Glomerular endothelial cell (primary cell): ENCODE measurements around the gene MRPL46. TPM values are rescaled to one million over a fixed set of nuclear protein-coding genes. Genes with fewer than 3 reads are reported as not detected.

Experiments used
- DNase-seq: peaks from one replicate; pipeline ENCODE4 v3.0.0-alpha.2; 2011; ENCODE audit warnings: low read depth, low spot score; ENCODE audit errors: extremely low read depth
- total RNA-seq: library from RNA; depleted of rRNA; stranded (reverse); fragments of >200 nt; gene quantifications from 2 replicates; pipeline ENCODE4 v1.2.3, GENCODE V29; 2015

The MRPL46 gene
- total RNA-seq = 17.9 and 19.8 TPM in 2 replicates

GRCh38 chr15:88467073-88467934 is at the start of gene MRPL46, which contains the start of gene MRPS11:
MRPL46 (minus strand) TSS chr15:88467388; CDS start chr15:88467377, 11 bp downstream.
MRPS11 (plus strand) TSS chr15:88467708; CDS start chr15:88467718, 10 bp downstream.
- peak; percentile 60 for DNase-seq

- no peak for DNase-seq
These were observed 46.0 kb upstream of the MRPL46 start for GRCh38 chr15:88513195-88513594.

- DNase-seq = no peak
These were observed 45.4 kb upstream of the MRPL46 start for GRCh38 chr15:88512601-88513000.

GRCh38 chr15:88512078-88512477 is 44.9 kb upstream of the MRPL46 start:
- no peak for DNase-seq

GRCh38 chr15:88511161-88511560 is 44.0 kb upstream of the MRPL46 start:
- DNase-seq = no peak

GRCh38 chr15:88509964-88510363 is 42.8 kb upstream of the MRPL46 start:
- no peak for DNase-seq

GRCh38 chr15:88509321-88509720 is 42.1 kb upstream of the MRPL46 start:
- no peak for DNase-seq

GRCh38 chr15:88506628-88507027 is 39.4 kb upstream of the MRPL46 start:
- DNase-seq = no peak

- no peak for DNase-seq
These were observed 38.5 kb upstream of the MRPL46 start for GRCh38 chr15:88505721-88506120.

- no peak for DNase-seq
These were observed 37.3 kb upstream of the MRPL46 start for GRCh38 chr15:88504445-88504844.

GRCh38 chr15:88498996-88499395 is 31.8 kb upstream of the MRPL46 start:
- no peak for DNase-seq

GRCh38 chr15:88497109-88497765 is 30.0 kb upstream of the MRPL46 start:
- DNase-seq = no peak

GRCh38 chr15:88493844-88494243 is 26.7 kb upstream of the MRPL46 start:
- no peak for DNase-seq

GRCh38 chr15:88491158-88491557 is 24.0 kb upstream of the MRPL46 start:
- no peak for DNase-seq

GRCh38 chr15:88490036-88490435 is 22.8 kb upstream of the MRPL46 start:
- no peak for DNase-seq

GRCh38 chr15:88489321-88489720 is 22.1 kb upstream of the MRPL46 start:
- DNase-seq = no peak

GRCh38 chr15:88487796-88488523 is 20.8 kb upstream of the MRPL46 start:
- no peak for DNase-seq

- no peak for DNase-seq
These were observed 20.1 kb upstream of the MRPL46 start for GRCh38 chr15:88487178-88487795.

GRCh38 chr15:88484682-88485331 is 17.6 kb upstream of the MRPL46 start:
- DNase-seq = no peak

GRCh38 chr15:88482263-88482662 is 15.1 kb upstream of the MRPL46 start:
- DNase-seq = no peak
